SK-N-SH (cell line): ENCODE results near the gene TNFSF15.

ENCODE experiments used
- CHD2 ChIP-seq: fragments of 150-350 bp; IDR thresholded peaks from 2 replicates; pipeline ENCODE4 v1.6.1; 2018; ENCODE audit warnings: low read length; ENCODE audit not compliant: partially characterized antibody
- CTCF ChIP-seq: fragments of 200-600 bp; sonication (generic); IDR thresholded peaks from 2 replicates; pipeline ENCODE4 v1.6.1; 2017; ENCODE audit warnings: antibody characterized with exemption, mild to moderate bottlenecking, moderate library complexity
- ELF1 ChIP-seq: IDR thresholded peaks from 2 replicates; pipeline ENCODE4 v1.4.0; 2012
- EZH2phosphoT487 ChIP-seq: fragments of 200-600 bp; sonication (generic); IDR thresholded peaks from 2 replicates; pipeline ENCODE4 v1.6.1; 2017; ENCODE audit warnings: low read depth, mixed run types, mild to moderate bottlenecking, antibody characterized with exemption, moderate library complexity, borderline replicate concordance
- GABPA ChIP-seq: IDR thresholded peaks from 2 replicates; pipeline ENCODE4 v1.4.0; 2012; ENCODE audit warnings: low read depth, mild to moderate bottlenecking
- POLR2AphosphoS5 ChIP-seq: IDR thresholded peaks from 2 replicates; pipeline ENCODE4 v1.6.1; 2012; ENCODE audit warnings: low read depth, low read length
- RFX5 ChIP-seq: IDR thresholded peaks from 2 replicates; pipeline ENCODE4 v1.6.1; 2012; ENCODE audit warnings: mild to moderate bottlenecking, improper control_type of control experiment, low read length
- SIN3A ChIP-seq: IDR thresholded peaks from 2 replicates; pipeline ENCODE4 v1.6.1; 2012; ENCODE audit warnings: low read depth, mild to moderate bottlenecking, low read length, moderate library complexity, borderline replicate concordance
- SMC3 ChIP-seq: IDR thresholded peaks from 2 replicates; pipeline ENCODE4 v1.6.1; 2012; ENCODE audit warnings: low read depth, low read length, improper control_type of control experiment

DNA sequence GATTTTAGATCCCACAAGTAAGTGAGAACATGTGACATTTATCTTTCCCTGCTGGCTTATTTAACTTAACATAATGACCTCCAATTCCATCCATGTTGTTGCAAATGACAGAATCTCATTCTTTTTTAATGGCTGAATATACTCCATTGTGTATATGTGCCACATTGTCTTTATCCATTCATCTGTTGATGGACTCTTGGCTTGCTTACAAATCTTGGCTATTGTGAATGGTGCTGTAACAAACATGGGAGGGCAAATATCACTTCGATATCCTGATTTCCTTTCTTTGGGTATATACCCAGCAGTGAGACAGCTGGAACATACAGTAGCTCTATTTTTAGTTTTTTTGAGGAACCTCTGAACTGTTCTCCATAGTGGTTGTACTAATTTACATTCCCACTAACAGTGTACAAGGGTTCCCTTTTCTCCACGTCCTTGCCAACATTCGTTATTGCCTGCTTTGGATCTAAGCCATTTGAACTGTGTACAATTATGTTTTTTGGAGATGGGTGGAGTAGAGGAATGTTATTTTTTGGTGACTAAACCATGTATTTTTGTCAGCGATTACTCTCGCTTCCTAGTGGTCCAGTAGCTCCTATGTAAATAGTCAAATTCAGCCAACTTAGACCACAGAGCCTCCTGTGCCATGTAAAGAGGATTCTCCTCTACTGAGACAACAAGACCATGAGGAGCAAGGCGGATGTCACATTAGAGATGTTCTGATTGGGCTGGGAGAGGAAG is 60.6 kb downstream of the TNFSF15 start:
- TF ChIP-seq CTCF: no peak
- TF ChIP-seq EZH2phosphoT487: no peak
- no peak for TF ChIP-seq RFX5
- TF ChIP-seq POLR2AphosphoS5: no peak
- no peak for TF ChIP-seq SMC3
- TF ChIP-seq ELF1: no peak
- TF ChIP-seq CHD2: no peak
- TF ChIP-seq SIN3A: no peak
- no peak for TF ChIP-seq GABPA
